ENCODE data around the gene LPP. TPM values are rescaled to one million over a fixed set of nuclear protein-coding genes. Genes with fewer than 3 reads are reported as not detected.

The LPP gene
- total RNA-seq, 4 donors from 2014 or later, result 141 to 248 (median 185) TPM

DNA sequence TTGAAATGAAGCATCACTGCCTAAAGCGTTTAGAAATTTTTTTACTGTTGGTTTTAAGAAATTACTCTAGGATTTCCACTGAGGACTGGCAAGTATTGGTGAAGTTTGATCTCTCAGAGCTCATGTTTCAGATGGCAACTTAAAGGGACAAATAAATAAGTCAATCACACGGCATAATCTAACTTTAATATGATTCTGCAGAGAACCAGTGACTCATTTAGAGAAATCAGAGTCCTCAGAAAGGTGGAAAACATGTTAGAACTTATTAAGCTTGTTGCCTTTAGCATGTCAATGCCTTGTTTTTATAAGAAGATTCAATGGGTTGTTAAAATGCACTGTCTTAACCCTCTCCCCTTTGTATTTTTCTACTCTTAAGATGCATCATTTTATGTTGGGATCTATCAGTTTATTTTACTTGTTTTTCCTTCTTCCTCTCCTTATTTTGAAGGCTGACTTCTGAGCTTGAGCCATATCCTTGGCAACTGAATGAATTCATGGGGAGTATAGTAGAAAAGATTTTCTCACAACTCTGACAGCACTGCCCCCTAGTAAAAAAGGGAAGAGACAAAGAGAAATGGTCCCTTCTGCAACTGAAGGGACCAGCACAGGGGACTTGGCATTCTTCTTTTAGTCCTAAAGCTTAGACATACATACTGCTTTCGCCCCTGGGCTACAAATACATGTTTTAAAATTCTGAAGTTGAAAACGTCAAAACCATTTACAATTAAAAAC is 431.2 kb downstream of the LPP start:
- TF ChIP-seq CTCF (IDR thresholded peaks at IDR 0.05; ENCODE audit: low read depth), result no peak

- no peak for TF ChIP-seq CTCF (IDR thresholded peaks at IDR 0.05; ENCODE audit: low read depth)
Measured at GRCh38 chr3:188589071-188589470, 435.1 kb downstream of the LPP start.

DNA sequence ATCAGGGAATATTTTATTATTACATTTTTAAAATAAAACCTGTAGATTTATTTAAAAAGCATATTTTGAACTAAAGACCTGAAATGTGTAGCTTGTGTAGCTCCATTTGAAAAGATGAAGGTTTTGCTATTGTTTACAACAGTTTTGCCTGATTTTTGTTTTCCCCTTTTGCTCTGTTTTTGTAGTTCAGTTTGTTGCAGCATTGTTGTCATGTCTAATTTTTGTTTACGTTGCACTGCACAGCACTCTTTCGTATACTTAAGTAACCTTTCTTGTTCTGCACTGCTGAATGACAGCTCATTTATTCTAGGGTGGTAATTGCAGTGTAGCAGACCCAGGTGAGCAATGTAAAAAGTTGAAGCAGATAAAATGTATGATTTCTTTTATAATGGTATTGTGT is 435.8 kb downstream of the LPP start:
- no peak for TF ChIP-seq CTCF (IDR thresholded peaks at IDR 0.05; ENCODE audit: low read depth)

DNA sequence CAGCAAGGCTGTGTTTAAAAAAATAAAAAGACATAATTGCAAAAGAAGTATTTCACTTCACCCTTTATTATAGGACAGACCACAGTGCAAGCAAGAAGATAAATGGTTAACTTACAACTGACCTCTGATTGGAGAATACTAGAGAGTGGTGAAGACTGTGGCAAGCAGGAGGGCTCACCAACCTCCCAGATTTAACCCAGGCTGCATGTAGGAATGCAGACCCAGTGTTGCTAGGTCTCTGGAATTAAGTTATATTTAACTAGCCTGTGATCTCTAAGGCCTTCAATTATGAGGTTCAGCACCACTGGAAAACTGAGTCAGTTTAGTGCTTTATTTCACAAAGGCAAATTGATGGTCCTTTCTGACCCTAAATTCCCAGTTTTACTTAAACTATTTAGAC is 436.6 kb downstream of the LPP start:
- TF ChIP-seq CTCF (IDR thresholded peaks at IDR 0.05; ENCODE audit: low read depth), result no peak

GRCh38 chr3:188594139-188594538 is 440.2 kb downstream of the LPP start:
- TF ChIP-seq CTCF (IDR thresholded peaks at IDR 0.05; ENCODE audit: low read depth), result no peak

GRCh38 chr3:188595890-188596376 is 442.0 kb downstream of the LPP start:
- no peak for TF ChIP-seq CTCF (IDR thresholded peaks at IDR 0.05; ENCODE audit: low read depth)

DNA sequence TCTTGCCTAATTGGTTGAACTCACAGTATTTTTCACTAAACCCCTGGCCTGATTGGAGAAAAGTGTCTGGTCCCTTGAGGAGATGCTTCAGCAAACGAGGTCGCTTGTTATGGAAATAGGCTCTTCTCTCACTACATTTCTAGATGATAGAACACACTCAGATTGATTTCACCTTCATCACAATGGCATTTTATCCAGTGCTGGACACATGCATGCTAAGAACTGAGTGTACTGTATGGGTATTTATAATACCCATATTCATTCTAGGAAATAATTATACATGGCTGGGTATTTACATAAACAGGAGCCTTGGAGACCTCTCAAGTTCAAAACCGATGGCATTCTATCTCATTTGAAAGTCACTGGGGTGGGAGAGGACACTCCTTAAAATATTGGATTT is 444.9 kb downstream of the LPP start:
- TF ChIP-seq CTCF (IDR thresholded peaks at IDR 0.05; ENCODE audit: low read depth), result no peak
